Measurements from ENCODE around the gene TSPAN17. TPM values are rescaled to one million over a fixed set of nuclear protein-coding genes. Genes with fewer than 3 reads are reported as not detected.

Gene TSPAN17
- polyA plus RNA-seq, 1 experiment = 65.8 TPM

DNA sequence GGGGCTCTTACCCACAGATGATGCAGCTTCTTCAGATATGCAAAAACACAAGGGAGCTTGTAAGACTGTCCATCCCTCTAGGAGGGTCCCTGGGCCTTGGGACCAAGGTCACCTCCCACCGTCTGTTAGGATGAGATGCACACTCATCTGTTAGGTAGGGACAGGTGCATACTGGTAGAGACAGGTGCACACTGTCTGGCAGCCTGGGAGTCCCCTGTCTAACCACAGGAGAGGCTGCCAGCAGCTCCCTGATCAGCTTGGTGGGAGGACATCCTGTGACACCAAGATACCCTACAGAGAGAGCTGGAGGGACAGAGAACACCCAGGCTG, 13.2 kb downstream of the TSPAN17 start:
- peaks cover 17% of the 10 kb centered on the region for H3K27me3 ChIP-seq (ENCODE audit: control insufficient read depth, insufficient read depth, low read length)
- no peak for DNase-seq (ENCODE audit: low read depth)
- POLR2A ChIA-PET = interaction anchor here (0.6 kb wide), 1 partner anchor 13 kb away, joined by 3 read pairs; the partner anchor contains the start of gene TSPAN17

DNA sequence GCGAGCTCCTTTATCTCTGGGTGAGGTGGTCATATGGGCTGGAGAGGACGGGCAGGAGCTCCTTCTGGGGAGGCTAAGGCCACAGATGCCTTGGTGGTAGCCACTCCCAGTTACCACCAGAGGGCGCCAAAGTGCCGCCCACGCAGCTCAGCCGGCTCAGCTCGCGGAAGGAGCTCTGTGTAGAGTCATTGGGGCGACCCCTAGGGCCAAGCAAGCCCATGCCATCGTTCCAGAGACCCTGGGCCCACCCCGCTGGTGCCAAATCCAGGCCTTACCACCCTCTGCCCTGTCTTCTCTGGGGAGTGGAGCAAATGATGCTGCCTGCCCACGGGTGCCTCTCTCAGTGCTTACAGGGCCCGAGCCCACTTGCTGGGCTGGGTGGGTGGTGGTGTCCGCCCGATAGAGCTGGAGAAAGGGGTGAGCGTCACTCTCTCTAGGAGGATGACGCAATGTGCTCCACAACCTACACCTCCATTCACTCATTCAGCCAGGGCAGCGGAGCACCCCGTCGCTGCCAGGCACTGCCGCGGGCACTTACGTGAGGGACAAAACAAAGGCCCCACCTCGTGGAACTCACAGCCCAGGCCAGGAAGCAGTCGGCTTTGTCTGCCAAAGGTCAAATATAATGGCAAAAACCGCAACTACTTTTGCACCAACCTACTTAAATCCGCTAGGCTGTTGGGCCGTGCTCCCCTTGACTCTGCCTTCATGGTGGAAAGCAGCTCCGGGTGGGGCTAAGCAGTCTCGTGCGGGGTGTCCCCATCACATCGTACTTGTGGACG, 13.8 kb downstream of the TSPAN17 start:
- ChIA-PET CTCF (interaction anchor here (0.6 to 5.3 kb wide), 45 partner anchors 9 to 742 kb away, joined by 3 to 98 read pairs (median 4); partner anchors contain the start of genes CLTB and TSPAN17), POLR2A (interaction anchor here (0.6 kb wide), 2 partner anchors 9 to 14 kb away, joined by 3 to 4 read pairs; partner anchors contain the start of gene TSPAN17)
- Histone ChIP-seq H3K27me3 (ENCODE audit: control insufficient read depth, insufficient read depth, low read length) (peaks cover 20% of the 10 kb centered on the region), H3K36me3 (ENCODE audit: control insufficient read depth, insufficient read depth, low read length) (peaks cover 3% of the 10 kb centered on the region), H3K4me3 (ENCODE audit: low read depth, low read length) (no peak overlapping the region)
- TF ChIP-seq, protein P1, sequence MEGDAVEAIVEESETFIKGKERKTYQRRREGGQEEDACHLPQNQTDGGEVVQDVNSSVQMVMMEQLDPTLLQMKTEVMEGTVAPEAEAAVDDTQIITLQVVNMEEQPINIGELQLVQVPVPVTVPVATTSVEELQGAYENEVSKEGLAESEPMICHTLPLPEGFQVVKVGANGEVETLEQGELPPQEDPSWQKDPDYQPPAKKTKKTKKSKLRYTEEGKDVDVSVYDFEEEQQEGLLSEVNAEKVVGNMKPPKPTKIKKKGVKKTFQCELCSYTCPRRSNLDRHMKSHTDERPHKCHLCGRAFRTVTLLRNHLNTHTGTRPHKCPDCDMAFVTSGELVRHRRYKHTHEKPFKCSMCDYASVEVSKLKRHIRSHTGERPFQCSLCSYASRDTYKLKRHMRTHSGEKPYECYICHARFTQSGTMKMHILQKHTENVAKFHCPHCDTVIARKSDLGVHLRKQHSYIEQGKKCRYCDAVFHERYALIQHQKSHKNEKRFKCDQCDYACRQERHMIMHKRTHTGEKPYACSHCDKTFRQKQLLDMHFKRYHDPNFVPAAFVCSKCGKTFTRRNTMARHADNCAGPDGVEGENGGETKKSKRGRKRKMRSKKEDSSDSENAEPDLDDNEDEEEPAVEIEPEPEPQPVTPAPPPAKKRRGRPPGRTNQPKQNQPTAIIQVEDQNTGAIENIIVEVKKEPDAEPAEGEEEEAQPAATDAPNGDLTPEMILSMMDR (IDR thresholded peaks at IDR 0.05; ENCODE audit: insufficient read depth, low read depth, low read length) = peak; percentile 99
- no peak for DNase-seq (ENCODE audit: low read depth)

More for the DNA sequence above, 13.2 kb downstream of the TSPAN17 start:
- TF ChIP-seq, protein P1 (IDR thresholded peaks at IDR 0.05; ENCODE audit: insufficient read depth, low read depth, low read length) = no peak
- Histone ChIP-seq H3K36me3 (ENCODE audit: control insufficient read depth, insufficient read depth, low read length) (peaks cover 3% of the 10 kb centered on the region), H3K4me3 (ENCODE audit: low read depth, low read length) (no peak overlapping the region)
- CTCF ChIA-PET = interaction anchor here (0.6 to 5.3 kb wide), 40 partner anchors 9 to 743 kb away, joined by 3 to 98 read pairs (median 4); partner anchors contain the start of genes CLTB and TSPAN17

DNA sequence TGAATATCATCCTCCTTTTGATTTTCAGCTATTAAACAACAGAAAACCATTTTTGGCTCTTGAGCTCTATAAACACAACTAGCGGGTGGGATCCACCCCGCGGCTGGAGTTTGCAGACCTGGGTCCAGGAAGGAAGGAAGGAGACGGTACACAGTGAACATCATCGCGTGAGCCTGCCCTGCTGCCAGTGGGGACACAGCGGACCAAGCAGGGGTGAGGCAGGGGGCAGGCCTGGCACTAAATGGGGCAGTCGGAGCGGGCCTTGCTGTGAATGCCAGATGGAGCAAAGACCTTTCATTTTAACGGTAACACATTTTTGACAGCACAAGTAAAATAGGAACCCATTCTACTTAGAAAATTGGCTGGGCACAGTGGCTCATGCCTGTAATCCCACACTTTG, 14.4 kb downstream of the TSPAN17 start:
- H3K36me3 ChIP-seq (ENCODE audit: control insufficient read depth, insufficient read depth, low read length) = peaks cover 3% of the 10 kb centered on the region
- no peak overlapping the region for H3K4me3 ChIP-seq (ENCODE audit: low read depth, low read length)
- DNase-seq (ENCODE audit: low read depth) = no peak
- CTCF ChIA-PET = interaction anchor here (0.6 to 5.3 kb wide), 19 partner anchors 8 to 451 kb away, joined by 3 to 98 read pairs (median 5); partner anchors contain the start of genes CLTB and TSPAN17
- H3K27me3 ChIP-seq (ENCODE audit: control insufficient read depth, insufficient read depth, low read length) = peaks cover 20% of the 10 kb centered on the region
- POLR2A ChIA-PET = no interaction called here
- TF ChIP-seq, protein P1 (IDR thresholded peaks at IDR 0.05; ENCODE audit: insufficient read depth, low read depth, low read length) = no peak

DNA sequence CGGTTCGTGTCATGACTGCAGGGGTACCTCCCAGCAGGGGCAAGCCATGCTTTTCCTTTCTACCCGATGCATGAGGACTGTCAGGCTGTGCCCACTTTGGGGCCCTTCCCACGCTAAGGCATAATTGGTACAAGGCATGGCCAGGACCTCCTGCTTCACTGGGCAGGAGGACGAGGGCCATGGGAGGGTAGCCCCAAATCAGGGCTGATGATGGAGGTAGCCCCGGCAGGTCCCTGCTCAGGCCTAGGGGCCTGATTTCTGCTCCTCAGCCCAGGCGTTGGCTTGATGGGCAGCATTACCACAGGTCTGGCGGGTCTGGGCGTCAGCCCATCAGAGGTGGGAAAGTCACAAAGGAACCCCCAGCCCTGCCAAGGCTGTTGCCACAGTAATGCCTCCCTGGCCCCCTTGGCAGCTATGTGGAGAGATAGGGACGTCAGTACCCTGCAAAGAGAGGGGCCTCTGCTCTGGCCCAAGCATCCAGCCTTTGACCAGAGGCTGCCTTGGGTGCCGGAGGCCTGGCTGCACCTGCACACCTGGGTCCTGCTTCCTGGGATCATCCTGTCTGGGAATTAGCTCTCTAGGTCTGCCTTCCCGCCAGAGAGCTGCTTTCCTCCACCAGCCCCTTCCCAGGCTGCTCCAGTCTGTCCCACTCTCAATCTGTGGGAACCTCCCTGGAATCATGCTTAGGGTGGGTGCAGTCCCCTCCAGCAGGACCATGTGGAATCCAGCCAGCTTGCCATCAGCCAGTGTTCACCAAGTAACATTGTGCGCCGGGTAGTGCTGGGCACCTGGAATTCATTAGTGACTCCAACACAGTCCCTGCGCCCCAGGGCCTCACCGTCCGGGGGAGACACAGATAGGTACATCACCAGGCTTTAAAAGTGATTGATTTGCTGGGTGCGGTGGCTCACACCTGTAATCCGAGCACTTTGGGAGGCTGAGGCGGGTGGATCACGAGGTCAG, 15.4 kb downstream of the TSPAN17 start:
- TF ChIP-seq, protein P1 (IDR thresholded peaks at IDR 0.05; ENCODE audit: insufficient read depth, low read depth, low read length) = no peak
- Histone ChIP-seq H3K27me3 (ENCODE audit: control insufficient read depth, insufficient read depth, low read length) (peaks cover 20% of the 10 kb centered on the region), H3K4me3 (ENCODE audit: low read depth, low read length) (no peak overlapping the region), H3K36me3 (ENCODE audit: control insufficient read depth, insufficient read depth, low read length) (no peaks in the 10 kb centered on the region)
- ChIA-PET CTCF (interaction anchor here (0.6 kb wide), 1 partner anchor 32 kb away, joined by 6 read pairs; no protein-coding TSS in a partner anchor), POLR2A (no interaction called here)
- no peak for DNase-seq (ENCODE audit: low read depth)
